Jurkat, Clone E6-1 (cell line): ENCODE data around the gene BCDIN3D.
A peak's percentile ranks its signal among the peaks of the same experiment; 100 is the strongest.
"Not testable (repeated sequence)": the region's sequence is repeated elsewhere in the genome, so short reads cannot be mapped to it uniquely, and the experiment has no call there.

ENCODE experiments used
- DNase-seq: peaks from one replicate; pipeline ENCODE4 v3.0.0-alpha.2; 2011; ENCODE audit warnings: low read depth, low spot score
- H3K4me3 ChIP-seq: 2 replicates; pipeline ENCODE4 v1.5.1; 2011; ENCODE audit warnings: mild to moderate bottlenecking, low read length, control low read depth, moderate library complexity

Gene BCDIN3D

GRCh38 chr12:49878021-49878420 is 35.1 kb upstream of the BCDIN3D start:
- no peak for DNase-seq
- H3K4me3 ChIP-seq = no peak overlapping the region

DNA sequence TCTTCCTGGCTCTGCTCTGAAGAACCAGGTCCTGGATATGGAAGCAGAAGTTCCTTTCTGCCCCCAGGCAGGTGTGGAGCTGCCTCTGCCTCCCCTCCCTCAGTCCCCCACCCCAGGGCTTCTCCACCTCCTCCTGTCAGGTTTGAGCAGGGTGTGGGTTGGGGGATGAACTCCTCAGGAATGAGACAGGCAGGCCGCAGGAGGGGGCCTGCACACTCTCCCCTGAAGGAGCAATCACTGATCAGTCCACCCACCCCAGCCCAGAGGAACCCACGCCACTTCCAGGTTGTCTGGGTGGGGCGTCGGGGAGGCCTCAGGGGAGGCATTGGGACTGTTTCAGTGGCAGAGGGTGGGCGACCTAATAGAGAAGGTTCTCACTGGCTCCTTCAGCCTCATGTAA is 34.2 kb upstream of the BCDIN3D start:
- no peak for DNase-seq
- H3K4me3 ChIP-seq = no peak overlapping the region

DNA sequence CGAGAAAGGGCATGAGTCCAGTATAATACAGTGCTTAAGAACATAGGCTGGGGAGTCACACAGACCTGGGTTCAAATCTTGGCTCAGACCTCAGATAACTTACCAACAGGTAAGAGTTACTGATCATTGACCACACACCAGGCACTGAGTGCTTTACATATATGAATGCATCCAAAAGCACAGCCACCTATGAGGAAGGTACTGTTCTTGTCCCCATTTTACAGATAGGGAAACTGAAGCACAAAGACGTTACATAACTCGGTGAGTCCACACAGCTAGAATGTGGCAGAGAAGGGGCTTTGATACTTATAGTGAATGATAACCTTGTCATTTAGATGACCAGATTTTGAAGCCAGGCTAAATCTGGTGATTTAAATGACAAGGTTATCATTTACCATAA is 33.2 kb upstream of the BCDIN3D start:
- no peak overlapping the region for H3K4me3 ChIP-seq
- no peak for DNase-seq

- H3K4me3 ChIP-seq = no peak overlapping the region
- DNase-seq = no peak
These were observed 32.3 kb upstream of the BCDIN3D start for GRCh38 chr12:49875115-49875720.

GRCh38 chr12:49874142-49874897 is 31.4 kb upstream of the BCDIN3D start:
- H3K4me3 ChIP-seq = no peak overlapping the region
- no peak for DNase-seq

- H3K4me3 ChIP-seq = no peak overlapping the region
- DNase-seq = no peak
These were observed 30.5 kb upstream of the BCDIN3D start for GRCh38 chr12:49873361-49873934.

GRCh38 chr12:49872781-49873181 is 29.9 kb upstream of the BCDIN3D start:
- H3K4me3 ChIP-seq = no peak overlapping the region
- no peak for DNase-seq

GRCh38 chr12:49872381-49872780 is 29.5 kb upstream of the BCDIN3D start:
- DNase-seq = no peak
- H3K4me3 ChIP-seq = no peak overlapping the region

DNA sequence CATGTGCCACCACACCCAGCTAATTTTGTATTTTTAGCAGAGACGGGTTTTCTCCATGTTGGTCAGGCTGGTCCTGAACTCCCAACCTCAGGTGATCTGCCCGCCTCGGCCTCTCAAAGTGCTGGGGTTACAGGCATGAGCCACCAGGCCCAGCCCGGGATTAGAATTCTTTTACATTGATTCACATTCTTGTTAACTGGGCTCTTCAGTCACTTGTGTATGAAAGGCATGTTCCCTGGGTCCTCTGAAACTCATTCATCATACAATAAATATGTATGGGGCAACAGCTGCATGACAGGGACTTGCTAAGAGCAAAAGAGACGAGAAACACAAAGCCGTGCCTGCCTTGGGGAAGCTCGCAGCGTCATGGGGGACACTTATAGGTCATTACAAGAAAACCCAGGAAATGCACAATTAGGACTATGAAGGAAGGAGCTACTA is 28.9 kb upstream of the BCDIN3D start:
- H3K4me3 ChIP-seq, DNase-seq: not testable (repeated sequence)

DNA sequence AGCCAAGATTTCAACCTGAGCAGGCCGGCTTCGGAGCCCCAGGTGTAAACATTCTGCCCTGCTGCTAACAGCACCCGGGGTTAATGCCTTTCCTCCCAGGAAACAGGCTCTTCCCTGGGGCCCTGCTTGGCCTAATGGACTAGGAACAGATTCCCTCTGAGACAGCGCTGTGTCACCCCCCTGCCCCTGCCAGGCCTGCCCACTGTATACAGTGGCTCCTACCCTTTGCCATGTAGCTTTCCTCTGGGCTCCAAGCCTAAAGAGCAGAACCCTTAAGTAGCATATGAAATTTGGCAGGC is 28.3 kb upstream of the BCDIN3D start:
- no peak overlapping the region for H3K4me3 ChIP-seq
- no peak for DNase-seq

- no peak overlapping the region for H3K4me3 ChIP-seq
- DNase-seq = no peak
These were observed 27.8 kb upstream of the BCDIN3D start for GRCh38 chr12:49870501-49871262.

DNA sequence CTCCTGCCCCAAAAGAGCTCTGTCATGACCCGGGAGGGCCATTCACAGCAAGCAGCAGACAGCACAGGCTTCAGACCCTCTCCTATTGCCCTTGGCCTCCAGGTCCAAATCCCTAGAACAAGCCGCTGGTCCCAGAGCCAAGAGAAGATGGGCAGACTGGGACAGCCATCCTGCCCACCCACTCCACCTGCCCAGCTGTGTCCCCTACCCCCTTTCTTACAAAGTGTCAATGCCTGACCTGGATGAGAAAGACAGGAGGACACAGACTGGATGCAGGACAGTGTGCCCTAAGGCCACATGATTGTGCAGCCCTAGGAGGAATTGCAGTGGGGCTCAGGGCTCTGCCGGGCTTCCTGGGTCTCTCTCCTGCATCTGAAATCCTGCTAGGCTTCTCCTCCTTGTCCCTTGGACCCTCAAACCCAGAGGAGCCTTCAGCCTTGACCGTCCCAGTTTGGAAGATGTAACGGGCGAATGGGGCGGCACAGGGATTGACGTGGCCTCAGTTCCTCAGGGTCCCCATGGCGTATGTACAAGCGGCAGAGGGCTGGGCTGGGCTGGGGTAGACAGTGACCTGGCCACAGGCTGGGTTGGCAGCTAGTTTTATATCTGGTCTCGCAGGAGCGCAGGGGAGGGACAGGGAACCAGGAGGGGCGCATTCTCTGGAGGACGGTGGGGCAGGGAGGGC is 27.1 kb upstream of the BCDIN3D start:
- no peak for DNase-seq
- H3K4me3 ChIP-seq = no peak overlapping the region

DNA sequence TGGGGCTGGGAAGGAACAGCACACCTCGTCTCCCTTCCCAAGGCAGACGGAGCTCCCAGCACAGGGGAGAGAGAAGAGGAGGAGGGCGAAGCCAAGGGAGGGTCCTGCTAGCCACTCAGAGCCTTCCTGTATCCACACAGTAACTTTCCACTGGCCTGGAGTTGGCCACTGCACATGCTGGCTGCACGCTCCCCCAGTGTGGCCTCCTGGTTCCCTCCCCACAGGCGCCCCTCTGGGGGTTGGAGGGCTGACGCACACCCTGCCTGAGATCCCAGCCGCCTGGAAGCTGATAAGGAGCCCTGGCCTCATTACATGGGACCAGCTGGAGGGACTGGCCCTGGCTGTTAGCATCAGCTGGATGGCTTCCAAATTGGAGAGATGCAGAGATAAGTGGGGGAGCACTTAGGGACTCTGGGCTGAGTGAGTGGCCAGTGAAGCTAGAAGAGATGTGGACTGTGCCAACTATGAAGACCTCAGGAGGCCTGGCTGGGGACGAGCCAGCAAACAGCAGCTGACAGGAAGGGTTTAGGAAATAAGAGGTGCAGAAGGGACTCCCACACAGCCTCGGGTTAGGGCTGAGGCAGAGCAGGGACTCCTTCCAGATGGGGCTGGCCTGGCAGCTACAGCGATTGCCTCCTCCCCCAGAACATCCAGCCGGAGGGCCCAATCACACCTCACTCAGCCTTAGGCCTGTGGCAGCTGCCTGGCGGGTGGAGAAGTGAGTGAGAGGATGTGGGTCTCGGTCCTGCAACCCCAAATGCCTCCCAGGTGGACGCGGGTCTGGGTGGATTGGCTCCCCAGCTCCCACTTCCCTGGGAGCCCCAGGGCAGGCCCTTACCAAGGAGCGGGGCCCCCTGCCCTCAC is 26.3 kb upstream of the BCDIN3D start:
- DNase-seq = no peak
- no peak overlapping the region for H3K4me3 ChIP-seq

DNA sequence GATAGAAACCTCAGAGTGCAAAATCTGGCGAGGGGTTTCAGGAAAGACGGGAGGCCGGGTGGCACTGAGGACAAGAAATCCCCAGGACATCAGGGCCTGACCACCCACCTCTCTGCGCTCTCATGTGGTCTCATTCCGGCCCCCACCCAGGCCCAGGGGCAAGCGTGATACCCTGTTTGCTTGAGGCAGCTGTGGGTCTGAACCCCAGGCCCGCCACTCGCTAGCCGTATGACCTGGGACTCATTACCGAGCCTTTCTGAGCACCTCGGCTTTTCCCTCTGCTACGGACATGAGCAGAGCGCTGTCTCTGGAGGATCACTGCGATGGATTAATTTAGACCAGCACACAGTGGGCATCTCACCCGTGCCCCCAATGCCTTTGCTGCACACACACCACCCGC is 25.5 kb upstream of the BCDIN3D start:
- DNase-seq = no peak
- no peak overlapping the region for H3K4me3 ChIP-seq

GRCh38 chr12:49867570-49868341 is 24.9 kb upstream of the BCDIN3D start:
- H3K4me3 ChIP-seq = no peak overlapping the region
- no peak for DNase-seq

- no peak overlapping the region for H3K4me3 ChIP-seq
- peak; percentile 37 for DNase-seq
These were observed 24.1 kb upstream of the BCDIN3D start for GRCh38 chr12:49866859-49867569.

- no peak for DNase-seq
- H3K4me3 ChIP-seq = no peak overlapping the region
These were observed 22.9 kb upstream of the BCDIN3D start for GRCh38 chr12:49865782-49866135.
